HUES6 (cell line): Measurements from ENCODE around the gene ALDOC.

Source experiments
- H3K27ac ChIP-seq: 2 replicates; pipeline ENCODE4 v1.7.0; 2013; ENCODE audit warnings: low read depth, mild to moderate bottlenecking, low read length, inconsistent platforms
- H3K27me3 ChIP-seq: 2 replicates; pipeline ENCODE4 v1.6.1; 2013; ENCODE audit warnings: low read length; ENCODE audit not compliant: control insufficient read depth, insufficient read depth
- H3K36me3 ChIP-seq: 2 replicates; pipeline ENCODE4 v1.6.1; 2013; ENCODE audit warnings: low read length; ENCODE audit not compliant: control insufficient read depth, insufficient read depth
- H3K4me1 ChIP-seq: 2 replicates; pipeline ENCODE4 v1.6.1; 2013; ENCODE audit warnings: low read length; ENCODE audit not compliant: control insufficient read depth, insufficient read depth
- H3K4me3 ChIP-seq: 2 replicates; pipeline ENCODE4 v1.5.1; 2013; ENCODE audit warnings: low read depth, low read length
- H3K9ac ChIP-seq: one replicate; pipeline ENCODE4 v1.6.1; 2013; ENCODE audit warnings: mild to moderate bottlenecking, low read length
- H3K9me3 ChIP-seq: 2 replicates; pipeline ENCODE4 v1.6.1; 2013; ENCODE audit warnings: low read depth, low read length; ENCODE audit not compliant: control insufficient read depth, insufficient read depth

The ALDOC gene

DNA sequence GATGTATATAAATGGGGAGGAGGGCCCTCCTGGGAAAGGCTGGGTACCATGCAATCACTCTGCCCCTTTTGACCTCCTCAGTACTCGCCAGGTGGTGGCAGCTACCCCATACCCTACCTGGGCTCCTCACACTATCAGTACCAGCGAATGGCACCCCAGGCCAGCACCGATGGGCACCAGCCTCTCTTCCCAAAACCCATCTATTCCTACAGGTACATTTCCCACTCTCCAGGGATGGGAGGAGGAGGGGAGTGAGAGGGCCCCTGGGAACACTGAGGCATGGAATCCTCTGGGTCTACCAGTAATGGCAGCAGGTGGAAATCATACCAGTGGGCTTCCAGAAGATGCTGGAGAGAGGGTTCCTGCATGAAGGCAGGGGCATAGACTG lies 47.7 kb downstream of the ALDOC start:
- H3K4me3 ChIP-seq, result no peak overlapping the region
- H3K4me1 ChIP-seq, result peaks cover 10% of the 10 kb centered on the region; the same call in 1 of the 2 replicates
- H3K9ac ChIP-seq, result no peak overlapping the region
- H3K9me3 ChIP-seq, result no peaks in the 10 kb centered on the region
- H3K27me3 ChIP-seq, result peaks cover 3% of the 10 kb centered on the region; the same call in 1 of the 2 replicates
- H3K27ac ChIP-seq, result no peak overlapping the region
- no peaks in the 10 kb centered on the region for H3K36me3 ChIP-seq

DNA sequence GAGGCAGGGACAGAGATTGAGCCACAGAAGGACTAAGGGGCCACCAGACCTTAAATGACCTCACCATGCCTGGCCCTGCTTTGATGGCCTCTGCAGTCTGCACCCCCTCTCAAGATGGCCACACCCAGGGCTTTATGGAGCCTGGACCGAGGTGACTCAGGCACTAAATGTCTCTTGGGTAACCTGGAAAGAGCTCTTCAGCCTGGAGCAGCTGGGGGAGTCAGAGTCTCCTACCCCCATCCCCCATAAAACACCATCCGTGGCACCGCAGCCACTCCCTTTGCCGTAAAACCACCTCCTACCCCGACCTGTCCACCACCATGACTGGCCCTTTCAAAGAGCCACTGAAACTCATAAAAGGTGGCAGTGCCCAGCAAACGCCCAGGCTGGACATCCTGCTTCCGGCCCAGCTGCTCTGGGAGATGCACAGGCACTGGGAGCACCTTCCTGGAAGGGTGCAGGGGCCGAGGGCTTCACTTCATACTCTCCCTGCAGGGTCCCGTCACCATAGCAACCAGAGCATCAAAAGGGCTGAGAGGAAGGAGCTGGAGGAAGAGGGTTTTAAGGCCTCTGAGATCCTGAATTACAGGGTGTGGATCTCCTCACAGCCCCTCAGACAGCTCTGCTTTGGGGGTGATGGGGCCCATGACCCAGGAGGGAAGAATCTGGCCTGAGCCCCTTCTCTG lies 48.2 kb downstream of the ALDOC start:
- no peak overlapping the region for H3K9ac ChIP-seq
- H3K27ac ChIP-seq, result no peak overlapping the region
- H3K9me3 ChIP-seq, result no peaks in the 10 kb centered on the region
- H3K4me1 ChIP-seq, result peaks cover 10% of the 10 kb centered on the region; the same call in 1 of the 2 replicates
- H3K36me3 ChIP-seq, result no peaks in the 10 kb centered on the region
- no peak overlapping the region for H3K4me3 ChIP-seq
- H3K27me3 ChIP-seq, result peaks cover 3% of the 10 kb centered on the region; the same call in 1 of the 2 replicates

DNA sequence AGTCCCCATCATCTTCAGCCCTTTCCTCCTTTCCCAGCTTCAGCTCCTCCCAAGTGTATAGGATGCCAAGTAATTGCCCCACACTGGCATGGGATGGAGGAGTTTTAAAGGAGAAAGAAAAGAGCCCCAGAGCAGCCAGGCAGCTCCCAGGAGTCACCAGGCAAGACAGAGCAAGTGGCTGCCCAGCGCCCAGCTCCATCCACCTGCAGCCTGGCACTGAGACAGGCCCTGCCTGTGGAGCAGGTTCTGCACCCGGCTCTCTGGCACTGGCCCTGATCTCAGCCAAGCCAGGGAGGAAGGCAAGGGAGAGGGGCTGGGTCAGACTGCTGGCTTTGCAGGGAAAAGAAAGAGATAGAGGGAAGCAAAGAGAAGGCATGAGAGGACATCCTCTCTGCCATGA lies 48.8 kb downstream of the ALDOC start:
- Histone ChIP-seq H3K36me3 (no peaks in the 10 kb centered on the region), H3K4me3 (no peak overlapping the region), H3K27ac (no peak overlapping the region), H3K9me3 (no peaks in the 10 kb centered on the region), H3K9ac (no peak overlapping the region), H3K27me3 (peaks cover 3% of the 10 kb centered on the region; the same call in 1 of the 2 replicates), H3K4me1 (peaks cover 7% of the 10 kb centered on the region; the same call in 1 of the 2 replicates)

DNA sequence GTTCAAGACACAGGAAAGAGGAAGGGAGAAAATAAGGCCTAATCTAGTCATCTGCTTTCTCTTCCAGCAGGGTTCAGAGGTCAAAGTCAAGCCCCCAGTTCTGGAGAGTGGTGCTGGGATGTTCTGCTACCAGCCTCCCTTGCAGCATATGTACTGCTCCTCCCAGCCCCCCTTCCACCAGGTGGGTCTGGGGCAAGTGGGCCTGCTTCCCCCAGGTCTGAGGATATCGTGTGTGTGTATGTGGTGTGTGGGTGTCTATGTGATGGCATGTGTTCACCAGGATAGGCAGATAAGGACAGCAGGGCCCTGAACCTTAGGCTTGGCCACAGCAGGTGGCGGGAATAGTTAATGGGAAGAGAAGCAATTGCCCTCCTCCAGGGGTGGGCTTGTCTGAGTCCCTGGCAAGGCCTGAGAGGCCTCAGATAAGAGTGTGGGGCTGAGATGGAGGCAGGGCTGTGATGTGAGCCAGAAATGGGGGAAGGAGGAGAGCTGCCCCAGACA lies 49.5 kb downstream of the ALDOC start:
- Histone ChIP-seq H3K4me3 (no peak overlapping the region), H3K9ac (no peak overlapping the region), H3K9me3 (no peaks in the 10 kb centered on the region), H3K27me3 (peaks cover 3% of the 10 kb centered on the region; the same call in 1 of the 2 replicates), H3K27ac (no peak overlapping the region), H3K4me1 (peaks cover 5% of the 10 kb centered on the region; the same call in 1 of the 2 replicates), H3K36me3 (no peaks in the 10 kb centered on the region)

DNA sequence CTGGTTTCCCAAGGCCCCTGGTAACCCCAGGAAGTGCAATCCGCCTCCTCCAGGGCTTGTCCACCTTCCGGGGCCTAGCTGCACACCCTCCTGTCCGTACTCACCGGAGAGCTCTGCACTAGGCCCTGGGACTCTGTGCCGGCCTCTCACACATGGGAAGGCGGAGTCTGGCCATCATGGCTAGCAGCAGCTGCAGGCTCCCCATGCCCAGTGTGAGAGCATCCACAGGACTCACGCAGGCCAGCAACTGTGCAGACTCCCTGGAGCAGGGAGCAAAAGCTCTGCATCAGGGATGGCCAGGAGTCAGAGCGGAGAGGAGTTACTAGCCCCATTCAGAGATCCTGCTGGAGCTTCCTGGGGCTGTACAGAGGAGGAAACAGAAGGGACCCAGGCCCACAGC lies 50.3 kb downstream of the ALDOC start:
- no peaks in the 10 kb centered on the region for H3K9me3 ChIP-seq
- H3K36me3 ChIP-seq, result no peaks in the 10 kb centered on the region
- peaks cover 5% of the 10 kb centered on the region; the same call in 1 of the 2 replicates for H3K4me1 ChIP-seq
- H3K9ac ChIP-seq, result no peak overlapping the region
- H3K27ac ChIP-seq, result no peak overlapping the region
- H3K27me3 ChIP-seq, result peaks cover 4% of the 10 kb centered on the region; the same call in 1 of the 2 replicates
- no peak overlapping the region for H3K4me3 ChIP-seq

DNA sequence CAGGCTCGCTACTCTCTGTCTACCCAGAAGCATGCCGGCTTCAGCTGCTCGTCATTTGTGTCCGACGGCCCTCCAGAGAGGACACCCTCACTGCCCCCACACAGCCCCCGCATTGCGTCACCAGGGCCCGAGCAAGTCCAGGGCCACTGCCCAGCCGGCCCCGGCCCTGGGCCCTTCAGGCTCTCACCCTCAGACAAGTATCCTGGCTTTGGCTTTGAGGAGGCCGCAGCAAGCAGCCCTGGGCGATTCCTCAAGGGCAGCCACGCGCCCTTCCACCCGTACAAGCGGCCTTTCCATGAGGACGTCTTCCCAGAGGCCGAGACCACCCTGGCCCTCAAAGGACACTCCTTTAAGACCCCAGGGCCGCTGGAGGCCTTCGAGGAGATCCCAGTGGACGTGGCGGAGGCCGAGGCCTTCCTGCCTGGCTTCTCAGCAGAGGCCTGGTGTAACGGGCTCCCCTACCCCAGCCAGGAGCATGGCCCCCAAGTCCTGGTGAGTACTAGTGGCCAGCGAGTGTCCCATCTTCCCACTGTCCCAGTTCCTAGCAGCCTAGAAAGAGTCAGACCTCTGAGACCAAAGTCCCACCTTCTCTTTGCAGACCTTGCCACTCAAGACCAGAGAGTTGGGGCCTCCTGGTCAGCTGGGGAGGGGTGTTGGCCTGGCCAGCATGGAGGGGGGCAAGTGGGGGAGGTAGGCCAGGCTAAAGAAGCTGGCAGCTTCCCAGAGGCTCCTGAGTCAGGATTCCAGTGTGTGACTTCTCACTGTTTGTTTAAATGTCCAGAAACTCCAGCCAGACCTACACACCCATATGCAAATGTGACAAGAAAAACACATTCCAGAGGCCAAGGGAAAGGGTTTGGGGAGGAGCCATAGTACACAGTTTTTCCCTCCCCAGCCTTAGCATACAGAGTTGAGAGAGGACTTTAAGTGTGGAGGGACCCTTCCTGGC lies 51.9 kb downstream of the ALDOC start:
- no peaks in the 10 kb centered on the region for H3K9me3 ChIP-seq
- no peaks in the 10 kb centered on the region for H3K36me3 ChIP-seq
- peaks cover 11% of the 10 kb centered on the region for H3K4me1 ChIP-seq
- no peak overlapping the region for H3K27ac ChIP-seq
- no peak overlapping the region for H3K9ac ChIP-seq
- peaks cover 3% of the 10 kb centered on the region; the same call in 1 of the 2 replicates for H3K27me3 ChIP-seq
- H3K4me3 ChIP-seq, result no peak overlapping the region

DNA sequence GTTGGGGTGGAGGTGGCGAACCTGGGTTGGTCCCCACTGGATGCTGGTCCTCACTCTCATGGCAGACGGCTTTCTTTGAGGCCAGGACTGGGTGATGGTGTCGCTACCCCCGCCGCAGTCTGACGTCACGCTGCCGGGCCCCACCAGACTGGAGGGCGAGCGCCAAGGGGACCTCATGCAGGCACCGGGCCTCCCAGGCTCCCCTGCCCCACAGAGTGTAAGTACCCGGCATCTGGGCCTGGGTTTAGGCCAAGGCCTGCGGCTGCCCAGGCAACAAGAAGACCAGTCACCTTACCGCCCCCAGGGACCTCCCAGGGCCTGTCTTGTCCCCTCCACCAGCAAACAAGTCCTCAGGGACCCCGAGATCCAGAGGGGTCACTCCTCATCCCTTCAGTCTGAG lies 52.8 kb downstream of the ALDOC start:
- Histone ChIP-seq H3K9me3 (no peaks in the 10 kb centered on the region), H3K27me3 (peaks cover 3% of the 10 kb centered on the region; the same call in 1 of the 2 replicates), H3K27ac (no peak overlapping the region), H3K36me3 (no peaks in the 10 kb centered on the region), H3K4me3 (no peak overlapping the region), H3K9ac (no peak overlapping the region), H3K4me1 (peaks cover 11% of the 10 kb centered on the region)

DNA sequence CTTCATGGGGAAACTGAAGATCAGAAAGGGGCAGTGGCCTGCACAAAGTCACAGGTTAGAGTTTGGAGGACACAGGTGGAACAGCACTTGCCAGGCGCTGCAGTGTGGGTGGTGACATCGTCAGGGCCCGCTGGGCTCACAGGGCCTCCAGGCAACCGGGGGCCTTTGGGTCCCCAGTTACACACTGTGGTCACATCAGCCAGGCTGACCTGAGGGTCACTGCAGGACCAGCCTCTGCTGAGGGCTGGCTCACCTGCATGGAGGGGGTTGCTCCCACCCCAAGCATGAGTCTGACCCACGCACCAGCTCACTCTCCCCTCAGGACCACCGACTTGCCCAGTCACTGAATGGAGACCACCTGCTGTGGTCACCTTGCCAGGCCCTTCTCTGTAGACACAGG lies 53.5 kb downstream of the ALDOC start:
- Histone ChIP-seq H3K9me3 (no peaks in the 10 kb centered on the region), H3K9ac (no peak overlapping the region), H3K4me3 (no peak overlapping the region), H3K4me1 (peaks cover 11% of the 10 kb centered on the region), H3K27ac (no peak overlapping the region), H3K36me3 (no peaks in the 10 kb centered on the region), H3K27me3 (peaks cover 5% of the 10 kb centered on the region; the same call in 1 of the 2 replicates)
